Measurements from ENCODE around the gene PRPF38B.

GRCh38 chr1:108732398-108732797 is 40.3 kb downstream of the PRPF38B start:
- TF ChIP-seq, protein P1, sequence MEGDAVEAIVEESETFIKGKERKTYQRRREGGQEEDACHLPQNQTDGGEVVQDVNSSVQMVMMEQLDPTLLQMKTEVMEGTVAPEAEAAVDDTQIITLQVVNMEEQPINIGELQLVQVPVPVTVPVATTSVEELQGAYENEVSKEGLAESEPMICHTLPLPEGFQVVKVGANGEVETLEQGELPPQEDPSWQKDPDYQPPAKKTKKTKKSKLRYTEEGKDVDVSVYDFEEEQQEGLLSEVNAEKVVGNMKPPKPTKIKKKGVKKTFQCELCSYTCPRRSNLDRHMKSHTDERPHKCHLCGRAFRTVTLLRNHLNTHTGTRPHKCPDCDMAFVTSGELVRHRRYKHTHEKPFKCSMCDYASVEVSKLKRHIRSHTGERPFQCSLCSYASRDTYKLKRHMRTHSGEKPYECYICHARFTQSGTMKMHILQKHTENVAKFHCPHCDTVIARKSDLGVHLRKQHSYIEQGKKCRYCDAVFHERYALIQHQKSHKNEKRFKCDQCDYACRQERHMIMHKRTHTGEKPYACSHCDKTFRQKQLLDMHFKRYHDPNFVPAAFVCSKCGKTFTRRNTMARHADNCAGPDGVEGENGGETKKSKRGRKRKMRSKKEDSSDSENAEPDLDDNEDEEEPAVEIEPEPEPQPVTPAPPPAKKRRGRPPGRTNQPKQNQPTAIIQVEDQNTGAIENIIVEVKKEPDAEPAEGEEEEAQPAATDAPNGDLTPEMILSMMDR (IDR thresholded peaks at IDR 0.05; ENCODE audit: low read depth, low read length): no peak
- TF ChIP-seq POLR2A (IDR thresholded peaks at IDR 0.05; ENCODE audit: extremely low read depth, insufficient read length) (no peak), MYC (IDR thresholded peaks at IDR 0.05; ENCODE audit: low read depth, low read length) (no peak), MAX (IDR thresholded peaks at IDR 0.05; ENCODE audit: low read depth, low read length) (no peak)
